Stimulated activated CD8-positive, alpha-beta memory T cell treated with anti-CD3 and anti-CD28 coated beads, Interleukin-15, amount 100 ng/mL, for 24 hours (primary cell): ENCODE data around the gene SMO.
"Not testable (repeated sequence)": the region's sequence is repeated elsewhere in the genome, so short reads cannot be mapped to it uniquely, and the experiment has no call there.

Experiments used
- DNase-seq: peaks from one replicate; pipeline ENCODE4 v3.0.0-alpha.2; 2020; ENCODE audit warnings: low read depth

SMO gene

GRCh38 chr7:129169686-129170440 lies 18.6 kb upstream of the SMO start:
- no peak for DNase-seq

GRCh38 chr7:129170441-129171021 lies 17.9 kb upstream of the SMO start:
- DNase-seq = no peak

- not testable (repeated sequence) for DNase-seq
These were observed 14.6 kb upstream of the SMO start for GRCh38 chr7:129173861-129174260.

GRCh38 chr7:129176916-129177710 lies 11.3 kb upstream of the SMO start:
- DNase-seq = no peak

GRCh38 chr7:129184981-129185670 lies 3.3 kb upstream of the SMO start:
- DNase-seq = no peak

- DNase-seq = no peak
These were observed 1.6 kb upstream of the SMO start for GRCh38 chr7:129186749-129187260.

- DNase-seq = no peak
These were observed 607 bp upstream of the SMO start for GRCh38 chr7:129187681-129188371.

- DNase-seq = no peak
These were observed 643 bp downstream of the SMO start for GRCh38 chr7:129188892-129189660.

- DNase-seq = no peak
These were observed 1.4 kb downstream of the SMO start for GRCh38 chr7:129189661-129190310.

- no peak for DNase-seq
These were observed 2.8 kb downstream of the SMO start for GRCh38 chr7:129191272-129191671.

- DNase-seq = no peak
These were observed 5.5 kb downstream of the SMO start for GRCh38 chr7:129193892-129194291.

GRCh38 chr7:129197771-129198170 lies 9.3 kb downstream of the SMO start:
- DNase-seq = no peak

GRCh38 chr7:129199406-129199805 lies 11.0 kb downstream of the SMO start:
- DNase-seq = no peak

GRCh38 chr7:129202058-129202777 lies 13.8 kb downstream of the SMO start:
- DNase-seq = no peak

GRCh38 chr7:129203050-129203741 lies 14.8 kb downstream of the SMO start:
- DNase-seq = no peak

GRCh38 chr7:129205126-129205818 lies 16.8 kb downstream of the SMO start:
- DNase-seq = no peak

- no peak for DNase-seq
These were observed 17.8 kb downstream of the SMO start for GRCh38 chr7:129205987-129206785.

- DNase-seq = no peak
These were observed 20.2 kb downstream of the SMO start for GRCh38 chr7:129208667-129209066.
